ENCODE data around the gene KCNH4. TPM values are rescaled to one million over a fixed set of nuclear protein-coding genes. Genes with fewer than 3 reads are reported as not detected.
"Not testable (repeated sequence)": the region's sequence is repeated elsewhere in the genome, so short reads cannot be mapped to it uniquely, and the experiment has no call there.

KCNH4 gene
- total RNA-seq, 6 experiments from 2014 or later, result 0.11 TPM; not detected in 5

DNA sequence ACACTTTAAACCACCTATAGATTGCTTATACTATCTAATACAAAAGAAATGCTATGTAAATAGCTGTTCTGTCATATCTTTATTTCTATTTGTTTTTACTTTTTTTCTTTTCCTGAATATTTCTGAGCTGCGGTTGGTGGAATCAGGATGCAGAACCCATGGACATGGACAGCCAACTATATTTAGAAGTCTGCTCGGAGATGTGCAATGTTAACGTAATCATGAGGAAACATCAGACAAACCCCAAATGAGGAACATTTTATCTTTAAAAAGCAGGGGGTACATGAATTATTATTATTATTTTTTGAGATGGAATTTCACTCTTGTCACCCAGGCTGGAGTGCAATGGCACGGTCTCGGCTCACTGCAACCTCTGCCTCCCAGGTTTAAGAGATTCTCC, 44.7 kb upstream of the KCNH4 start:
- Histone ChIP-seq H3K9me3 (no peaks in the 10 kb centered on the region), H3K4me3 (no peak overlapping the region), H3K36me3 (peaks cover 0 to 17% (median 4%) of the 10 kb centered on the region in 4 donors), H3K27ac (no peak overlapping the region), H3K4me1 (no peaks in the 10 kb centered on the region), H3K27me3 (no peaks in the 10 kb centered on the region)
- 71% methylated on average over 5 of the region's 5 CpGs for WGBS (ENCODE audit: insufficient coverage, low coverage, low lambda C conversion rate, missing lambda C conversion rate)
- TF ChIP-seq POLR2A (IDR thresholded peaks at IDR 0.05), result no peak
- TF ChIP-seq, protein P1, sequence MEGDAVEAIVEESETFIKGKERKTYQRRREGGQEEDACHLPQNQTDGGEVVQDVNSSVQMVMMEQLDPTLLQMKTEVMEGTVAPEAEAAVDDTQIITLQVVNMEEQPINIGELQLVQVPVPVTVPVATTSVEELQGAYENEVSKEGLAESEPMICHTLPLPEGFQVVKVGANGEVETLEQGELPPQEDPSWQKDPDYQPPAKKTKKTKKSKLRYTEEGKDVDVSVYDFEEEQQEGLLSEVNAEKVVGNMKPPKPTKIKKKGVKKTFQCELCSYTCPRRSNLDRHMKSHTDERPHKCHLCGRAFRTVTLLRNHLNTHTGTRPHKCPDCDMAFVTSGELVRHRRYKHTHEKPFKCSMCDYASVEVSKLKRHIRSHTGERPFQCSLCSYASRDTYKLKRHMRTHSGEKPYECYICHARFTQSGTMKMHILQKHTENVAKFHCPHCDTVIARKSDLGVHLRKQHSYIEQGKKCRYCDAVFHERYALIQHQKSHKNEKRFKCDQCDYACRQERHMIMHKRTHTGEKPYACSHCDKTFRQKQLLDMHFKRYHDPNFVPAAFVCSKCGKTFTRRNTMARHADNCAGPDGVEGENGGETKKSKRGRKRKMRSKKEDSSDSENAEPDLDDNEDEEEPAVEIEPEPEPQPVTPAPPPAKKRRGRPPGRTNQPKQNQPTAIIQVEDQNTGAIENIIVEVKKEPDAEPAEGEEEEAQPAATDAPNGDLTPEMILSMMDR (IDR thresholded peaks at IDR 0.05), result no peak
- ATAC-seq, result no peak
- intact Hi-C loops (cut with DNase I), result no loop called here
- DNase-seq, result no peak

DNA sequence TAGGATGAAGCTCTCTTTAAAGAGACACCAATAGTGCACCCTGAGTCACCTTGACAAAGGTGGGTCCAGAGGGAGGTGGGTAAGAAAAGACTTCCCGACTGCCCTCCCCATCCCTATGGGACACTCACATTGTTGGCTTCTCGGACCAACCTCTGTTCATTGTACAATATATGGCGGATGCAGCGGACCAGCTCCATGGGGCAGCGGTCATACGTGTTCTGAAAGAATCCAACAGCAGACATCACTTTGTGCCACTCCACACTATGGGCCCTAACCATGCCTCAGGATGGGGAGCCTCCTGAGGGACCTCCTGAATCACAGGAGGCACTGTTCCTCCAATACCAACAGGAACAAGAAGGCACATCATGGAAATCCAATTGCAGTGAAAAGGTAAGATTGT, 43.7 kb upstream of the KCNH4 start:
- intact Hi-C loops (cut with DNase I), result no loop called here
- 93% methylated on average over 6 of the region's 6 CpGs for WGBS (ENCODE audit: insufficient coverage, low coverage, low lambda C conversion rate, missing lambda C conversion rate)

DNA sequence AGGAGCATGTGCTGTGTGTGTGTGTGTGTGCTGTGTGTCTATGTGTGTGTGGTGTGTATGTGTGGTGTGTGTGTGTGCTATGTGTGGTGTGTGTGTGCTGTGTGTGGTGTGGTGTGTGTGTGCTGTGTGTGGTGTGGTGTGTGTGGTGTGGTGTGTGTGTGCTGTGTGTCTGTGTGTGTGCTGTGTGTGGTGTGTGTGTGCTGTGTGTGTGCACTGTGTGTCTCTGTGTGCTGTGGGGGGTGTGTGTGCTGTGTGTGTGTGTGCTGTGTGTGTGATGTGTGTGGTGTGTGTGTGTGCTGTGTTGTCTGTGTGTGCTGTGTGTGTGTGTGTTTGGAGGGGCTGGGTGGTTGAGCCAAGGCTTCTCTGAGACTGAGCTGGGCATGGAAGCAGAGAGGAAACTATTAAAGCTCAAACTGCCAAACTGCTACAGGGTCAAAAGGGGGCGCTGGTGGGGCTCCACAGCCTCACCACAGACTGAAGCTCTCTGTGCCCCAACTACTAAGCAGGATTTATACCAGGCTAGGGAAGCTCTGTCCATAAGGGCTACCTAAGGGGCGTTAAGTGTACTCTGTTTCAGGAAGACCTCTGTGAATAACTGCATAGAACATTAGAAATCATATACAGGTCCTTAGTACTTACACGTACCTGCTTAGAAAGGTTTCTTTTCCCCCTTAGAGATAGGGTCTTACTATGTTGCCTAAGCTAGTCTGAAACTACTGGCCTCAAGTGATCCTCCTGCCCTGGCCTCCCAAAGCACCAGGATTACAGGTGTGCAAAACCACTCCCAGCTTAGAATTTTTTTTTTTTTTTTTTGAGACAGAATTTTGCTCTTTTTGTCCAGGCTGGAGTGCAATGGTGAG, 41.2 kb upstream of the KCNH4 start:
- Histone ChIP-seq H3K9me3 (no peaks in the 10 kb centered on the region), H3K36me3 (peaks cover 0 to 30% (median 6%) of the 10 kb centered on the region in 4 donors), H3K27ac (no peak overlapping the region), H3K27me3 (no peaks in the 10 kb centered on the region), H3K4me1 (no peaks in the 10 kb centered on the region), H3K4me3 (no peak overlapping the region)
- intact Hi-C loops (cut with DNase I), result no loop called here
- WGBS (ENCODE audit: insufficient coverage, low coverage, low lambda C conversion rate, missing lambda C conversion rate), result no CpG with 5 or more reads among the region's 3 CpGs
- ATAC-seq, result peak; percentile 83 to 96 (median 91)
- DNase-seq, result peak in 1 of 3 donors; percentile 37
- no peak for TF ChIP-seq POLR2A (IDR thresholded peaks at IDR 0.05)
- TF ChIP-seq, protein P1 (IDR thresholded peaks at IDR 0.05), result peak; percentile 52 to 62 (median 58)

More for the DNA sequence above, 43.7 kb upstream of the KCNH4 start:
- Histone ChIP-seq H3K36me3 (peaks cover 0 to 17% (median 4%) of the 10 kb centered on the region in 4 donors), H3K4me1 (no peaks in the 10 kb centered on the region), H3K27me3 (no peaks in the 10 kb centered on the region), H3K4me3 (no peak overlapping the region), H3K9me3 (no peaks in the 10 kb centered on the region), H3K27ac (no peak overlapping the region)
- ATAC-seq, result no peak
- TF ChIP-seq, protein P1 (IDR thresholded peaks at IDR 0.05), result no peak
- no peak for TF ChIP-seq POLR2A (IDR thresholded peaks at IDR 0.05)
- no peak for DNase-seq

DNA sequence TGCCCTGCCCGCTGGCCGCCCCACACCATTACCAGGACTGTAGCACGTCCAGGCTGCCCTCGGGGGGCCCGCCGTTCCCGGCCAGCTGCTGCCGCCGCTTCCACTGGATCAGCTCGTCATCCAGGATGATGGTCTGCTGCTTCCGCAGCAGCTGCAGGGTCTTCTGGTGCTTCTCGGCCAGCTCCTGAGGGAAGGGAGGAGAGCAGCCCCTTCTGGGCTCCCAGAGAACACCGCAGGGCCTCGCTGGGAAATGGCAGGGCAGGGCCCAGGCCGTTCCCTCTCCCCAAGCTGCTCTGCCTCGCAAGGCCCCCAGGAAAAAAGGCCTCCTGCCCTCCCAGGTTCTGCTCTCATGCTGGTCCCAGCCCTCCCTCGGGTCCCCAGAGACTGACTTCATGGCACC, 38.3 kb upstream of the KCNH4 start:
- H3K27me3 ChIP-seq; H3K4me3 ChIP-seq; DNase-seq; H3K4me1 ChIP-seq; H3K27ac ChIP-seq; H3K9me3 ChIP-seq; intact Hi-C loops (cut with DNase I); ATAC-seq: not testable (repeated sequence)
- WGBS (ENCODE audit: insufficient coverage, low coverage, low lambda C conversion rate, missing lambda C conversion rate), result no CpG with 5 or more reads among the region's 17 CpGs
- peaks cover 0 to 55% (median 14%) of the 10 kb centered on the region in 4 donors for H3K36me3 ChIP-seq

DNA sequence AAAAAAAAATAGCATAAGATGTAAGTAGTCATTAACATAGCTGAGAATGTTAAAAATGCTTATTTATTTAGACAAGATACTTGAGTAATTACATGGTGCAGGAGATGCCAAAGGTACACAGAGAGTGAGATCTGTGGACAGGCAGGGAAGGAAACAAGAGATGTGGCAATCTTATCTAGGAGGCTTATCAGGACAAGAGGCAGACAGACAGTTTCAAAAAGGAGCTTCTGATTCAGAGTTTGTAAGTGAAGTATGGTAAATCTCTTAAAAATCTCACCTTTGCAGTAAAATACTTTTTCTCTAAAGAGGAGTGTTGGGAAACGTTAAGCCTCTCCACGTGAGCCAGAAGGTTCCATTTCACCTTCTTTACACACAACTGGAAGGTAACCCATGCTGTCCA, 33.2 kb upstream of the KCNH4 start:
- H3K9me3 ChIP-seq, result no peaks in the 10 kb centered on the region
- ATAC-seq (no peak), DNase-seq (no peak)
- no peak overlapping the region for H3K27ac ChIP-seq
- TF ChIP-seq, protein P1 (IDR thresholded peaks at IDR 0.05), result no peak
- TF ChIP-seq POLR2A (IDR thresholded peaks at IDR 0.05), result no peak
- H3K4me1 ChIP-seq, result no peaks in the 10 kb centered on the region
- H3K4me3 ChIP-seq, result no peak overlapping the region
- H3K36me3 ChIP-seq, result peaks cover 0 to 62% (median 27%) of the 10 kb centered on the region in 4 donors
- intact Hi-C loops (cut with DNase I), result no loop called here
- H3K27me3 ChIP-seq, result no peaks in the 10 kb centered on the region
- WGBS (ENCODE audit: insufficient coverage, low coverage, low lambda C conversion rate, missing lambda C conversion rate), result 90% methylated on average over 2 of the region's 2 CpGs
